NCI-H146 (cell line): ENCODE data around the gene SYTL1.

ENCODE experiments used
- DNase-seq: peaks from one replicate; lab custom pipeline; 2025; lab: John Stamatoyannopoulos, UW

The SYTL1 gene

DNA sequence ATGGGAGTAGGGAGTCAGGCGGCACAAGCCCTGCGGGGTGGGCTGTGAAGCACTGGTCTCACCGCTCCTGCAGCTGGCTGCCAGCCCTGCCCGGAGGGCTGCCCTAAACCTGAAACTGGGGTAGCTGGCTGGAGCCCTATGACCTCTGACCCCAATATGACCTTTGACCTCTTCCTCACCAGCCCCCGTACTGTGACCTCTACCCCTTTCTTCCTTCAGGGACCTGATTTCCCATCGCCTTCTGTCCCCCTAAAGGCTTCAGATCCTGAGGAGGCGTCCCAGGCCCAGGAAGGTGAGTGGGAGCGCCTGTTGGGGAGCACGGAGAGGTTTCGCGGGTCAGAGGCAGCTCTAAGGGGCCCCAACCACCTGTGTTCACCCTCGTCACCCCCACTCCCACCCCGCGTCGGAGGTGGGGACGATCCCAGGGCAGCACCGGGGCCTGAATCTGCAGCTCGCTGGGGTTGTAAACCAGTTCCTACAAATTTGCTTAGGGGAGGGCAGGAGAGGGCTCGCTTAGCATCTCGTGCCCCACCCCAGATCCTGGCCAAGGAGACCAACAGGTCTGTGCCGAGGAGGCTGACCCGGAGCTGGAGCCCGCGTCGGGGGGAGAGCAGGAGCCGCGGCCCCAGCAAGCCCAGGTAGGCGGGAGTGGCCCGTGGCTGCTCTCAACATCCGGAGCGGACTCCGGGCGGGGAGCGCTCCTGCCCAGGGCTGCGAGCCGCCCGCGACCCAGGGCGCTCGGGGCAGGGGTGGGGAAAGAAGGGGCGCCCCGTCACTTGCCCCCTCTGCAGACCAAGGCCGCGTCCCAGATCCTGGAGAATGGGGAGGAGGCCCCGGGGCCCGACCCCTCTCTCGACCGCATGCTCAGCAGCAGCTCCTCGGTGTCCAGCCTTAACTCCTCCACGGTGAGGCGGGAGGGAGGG is 7.3 kb downstream of the SYTL1 start:
- DNase-seq: peak; percentile 75

DNA sequence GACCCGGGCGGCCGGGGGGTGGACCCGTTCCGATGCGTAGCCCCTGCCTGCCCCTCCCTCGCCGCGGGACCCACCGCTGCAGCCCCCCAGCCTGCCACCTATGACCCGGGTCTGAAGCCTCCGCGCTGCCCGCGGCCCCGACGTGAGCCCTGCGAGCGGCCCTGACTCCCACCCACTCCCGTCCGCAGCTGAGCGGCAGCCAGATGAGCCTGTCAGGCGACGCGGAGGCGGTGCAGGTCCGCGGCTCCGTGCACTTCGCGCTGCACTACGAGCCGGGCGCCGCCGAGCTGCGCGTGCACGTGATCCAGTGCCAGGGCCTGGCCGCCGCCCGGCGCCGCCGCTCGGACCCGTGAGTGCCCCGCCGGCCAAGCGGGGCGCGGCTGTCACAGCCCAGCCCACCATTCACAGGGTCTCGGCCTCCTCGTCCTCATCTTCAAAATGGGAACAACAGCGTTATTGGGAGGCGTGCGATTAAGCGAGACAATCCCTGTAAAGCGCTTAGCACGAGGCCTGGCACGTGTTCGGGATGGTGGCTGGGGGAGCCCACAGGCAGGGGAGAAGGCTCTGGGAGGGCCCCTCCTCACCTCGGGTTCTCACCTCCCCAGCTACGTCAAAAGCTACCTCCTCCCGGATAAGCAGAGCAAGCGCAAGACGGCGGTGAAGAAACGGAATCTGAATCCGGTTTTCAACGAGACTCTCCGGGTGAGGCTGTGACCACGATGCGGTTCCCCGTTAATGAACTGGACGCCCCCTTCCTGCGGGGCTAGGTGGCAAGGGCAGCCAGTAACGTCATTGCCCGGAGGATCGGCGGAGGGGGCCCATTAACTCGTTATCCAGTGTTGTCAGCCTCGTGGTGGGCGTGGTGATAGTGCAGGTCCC is 8.2 kb downstream of the SYTL1 start:
- DNase-seq: peak; percentile 64

DNA sequence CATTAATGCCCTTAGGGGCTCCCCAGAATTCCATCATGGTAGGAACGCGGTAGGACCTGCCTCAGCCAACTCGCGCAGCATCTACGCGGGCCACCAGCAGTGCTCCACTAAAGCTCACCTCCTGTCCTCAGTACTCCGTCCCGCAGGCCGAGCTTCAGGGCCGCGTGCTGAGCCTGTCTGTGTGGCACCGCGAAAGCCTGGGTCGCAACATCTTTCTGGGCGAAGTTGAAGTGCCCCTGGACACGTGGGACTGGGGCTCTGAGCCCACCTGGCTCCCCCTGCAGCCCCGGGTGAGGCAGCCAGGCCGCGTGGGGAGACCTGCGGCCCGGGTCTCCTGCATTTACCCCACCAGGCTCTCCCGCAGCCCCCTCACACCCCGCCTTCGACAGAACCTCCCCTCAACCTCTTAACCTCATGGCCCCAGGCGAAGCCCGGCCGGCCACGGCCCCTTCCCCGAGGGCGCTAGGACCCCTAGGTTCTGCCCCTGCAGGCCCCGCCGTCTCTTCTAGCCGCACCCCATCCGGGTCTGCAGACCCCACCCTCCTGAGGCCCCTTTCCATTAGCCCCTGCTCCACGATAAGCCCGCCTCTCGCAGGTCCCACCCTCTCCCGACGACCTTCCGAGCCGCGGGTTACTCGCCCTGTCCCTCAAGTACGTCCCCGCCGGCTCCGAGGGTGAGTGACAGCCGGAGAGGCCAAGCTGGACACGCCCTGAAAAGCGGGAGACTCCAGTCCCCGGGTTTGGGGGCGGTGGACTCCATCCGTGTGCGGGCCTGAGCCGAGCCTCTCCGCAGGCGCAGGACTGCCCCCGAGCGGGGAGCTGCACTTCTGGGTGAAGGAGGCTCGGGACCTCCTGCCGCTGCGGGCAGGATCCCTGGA is 9.1 kb downstream of the SYTL1 start:
- DNase-seq: no peak

DNA sequence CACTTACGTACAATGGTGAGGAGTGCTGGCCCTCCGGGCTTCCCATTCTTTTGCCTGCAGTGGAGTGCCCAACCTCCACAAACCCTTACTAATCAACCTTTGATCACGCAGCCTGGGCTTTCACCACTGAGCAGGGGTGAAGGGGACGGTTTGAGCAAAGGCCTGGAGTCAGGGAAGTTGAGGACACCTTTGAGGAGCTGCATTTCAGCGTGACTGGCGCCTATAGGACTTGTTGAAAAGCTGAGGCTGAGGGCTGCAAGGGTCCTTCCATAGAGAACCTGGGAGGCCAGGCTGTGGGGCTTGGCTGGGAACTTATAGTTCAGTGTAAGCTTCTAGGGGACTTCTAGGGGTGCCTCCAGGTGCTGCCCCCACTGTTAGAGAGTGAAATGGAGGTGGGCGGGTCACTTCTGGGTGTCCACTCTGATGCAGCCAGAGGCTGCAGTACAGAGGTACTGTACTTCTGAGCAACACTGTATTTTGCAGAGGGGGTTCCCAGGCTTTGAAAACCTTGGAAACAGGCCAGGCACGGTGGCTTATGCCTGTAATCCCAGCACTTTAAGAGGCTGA is 9.8 kb downstream of the SYTL1 start:
- no peak for DNase-seq

DNA sequence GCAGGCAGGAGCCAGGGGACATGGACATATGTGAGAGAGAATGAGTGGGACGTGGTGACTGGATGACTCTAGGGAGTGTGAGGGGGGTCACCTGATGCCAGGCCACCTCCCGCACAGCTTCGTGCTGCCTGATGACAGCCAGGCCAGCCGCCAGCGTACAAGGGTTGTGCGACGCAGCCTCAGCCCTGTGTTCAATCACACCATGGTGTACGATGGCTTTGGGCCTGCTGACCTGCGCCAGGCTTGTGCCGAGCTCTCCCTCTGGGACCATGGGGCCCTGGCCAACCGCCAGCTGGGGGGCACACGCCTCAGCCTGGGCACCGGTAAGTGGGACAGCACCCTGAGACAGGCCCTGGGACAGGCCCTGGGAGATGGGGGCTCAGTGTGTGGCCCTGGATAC is 11.3 kb downstream of the SYTL1 start:
- DNase-seq: no peak

DNA sequence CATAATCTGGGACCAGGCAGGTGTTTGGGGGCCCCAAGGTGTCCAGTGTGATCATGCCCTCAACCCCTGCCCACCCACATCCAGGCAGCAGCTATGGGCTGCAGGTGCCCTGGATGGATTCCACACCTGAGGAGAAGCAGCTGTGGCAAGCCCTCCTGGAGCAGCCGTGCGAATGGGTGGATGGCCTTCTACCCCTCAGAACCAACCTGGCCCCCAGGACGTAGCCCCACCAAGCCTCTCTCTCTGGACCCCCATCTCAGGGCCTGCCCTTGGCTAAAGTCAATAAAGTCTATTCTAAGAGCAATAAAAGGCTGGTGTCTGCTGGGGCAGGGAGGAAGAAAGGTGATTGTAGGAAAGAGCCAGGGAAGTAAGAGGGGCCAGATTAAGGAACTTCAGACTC is 11.8 kb downstream of the SYTL1 start:
- no peak for DNase-seq

DNA sequence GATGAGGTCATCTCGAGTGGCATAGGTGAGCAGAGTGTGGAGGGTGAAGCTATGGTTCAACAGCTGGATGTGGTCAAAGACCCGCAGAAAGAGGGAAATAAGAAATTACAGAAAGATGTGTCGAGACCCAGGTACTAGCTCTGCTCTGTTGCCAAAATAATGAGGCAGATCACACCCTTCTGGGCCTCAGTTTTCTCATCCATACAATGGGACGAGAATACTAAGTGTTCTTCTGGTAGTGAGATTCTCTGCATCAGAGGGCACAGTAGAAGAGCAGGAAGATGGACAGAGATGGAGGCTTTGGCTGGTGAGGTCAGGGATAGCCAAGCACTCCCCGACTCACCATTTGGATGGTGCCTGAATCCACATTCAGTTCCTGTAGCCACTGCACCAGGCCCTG is 13.9 kb downstream of the SYTL1 start:
- DNase-seq: no peak

DNA sequence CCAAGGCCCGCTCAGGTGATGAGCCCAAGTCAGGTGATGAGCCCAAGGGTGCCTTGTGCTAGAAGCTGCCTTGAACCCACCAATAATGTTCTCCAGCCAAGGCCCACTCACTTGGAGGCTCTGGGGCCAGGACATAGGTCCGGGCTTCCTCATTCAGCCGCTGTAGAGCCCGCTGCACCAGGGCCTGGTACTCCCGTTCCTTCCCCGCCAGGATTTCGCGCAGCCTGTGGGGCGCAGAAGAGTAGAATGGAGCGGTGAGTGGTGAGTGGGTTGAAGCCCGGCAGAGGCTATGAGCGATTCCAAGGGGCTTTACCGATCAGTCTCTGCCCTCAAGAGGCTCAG is 14.4 kb downstream of the SYTL1 start:
- DNase-seq: no peak

DNA sequence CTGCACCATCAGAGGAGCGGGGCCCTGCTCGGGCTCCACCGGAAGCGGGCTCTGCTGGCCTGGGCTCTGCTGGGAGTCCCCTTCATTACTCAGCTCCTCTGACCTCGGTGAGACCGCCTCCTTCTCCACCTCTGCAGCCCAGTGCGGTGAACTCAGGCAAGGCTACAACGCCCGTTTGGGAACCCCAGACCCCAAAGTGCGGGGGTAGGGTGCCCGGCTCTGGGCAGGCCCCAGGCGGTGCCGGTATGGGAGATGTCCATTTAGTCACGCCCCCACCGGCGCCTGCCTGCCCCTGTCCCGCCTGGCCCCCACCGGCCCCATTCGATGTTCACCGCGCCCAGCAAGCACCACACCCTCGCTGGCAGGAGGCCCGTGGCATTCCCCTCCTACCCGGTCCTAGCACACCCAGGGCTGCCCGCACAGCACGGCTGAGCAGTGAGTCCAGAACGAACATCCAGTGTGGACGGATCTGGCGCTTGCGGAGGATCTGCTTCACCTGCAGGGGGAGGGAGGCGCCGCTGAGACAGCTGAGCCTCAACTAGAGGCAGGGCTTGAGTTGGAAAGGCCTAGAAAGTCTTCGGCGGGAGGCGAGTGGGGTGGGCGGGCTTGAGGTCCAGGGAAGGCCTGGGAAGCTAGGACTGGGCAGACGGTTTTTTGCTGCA is 14.9 kb downstream of the SYTL1 start:
- DNase-seq: no peak

DNA sequence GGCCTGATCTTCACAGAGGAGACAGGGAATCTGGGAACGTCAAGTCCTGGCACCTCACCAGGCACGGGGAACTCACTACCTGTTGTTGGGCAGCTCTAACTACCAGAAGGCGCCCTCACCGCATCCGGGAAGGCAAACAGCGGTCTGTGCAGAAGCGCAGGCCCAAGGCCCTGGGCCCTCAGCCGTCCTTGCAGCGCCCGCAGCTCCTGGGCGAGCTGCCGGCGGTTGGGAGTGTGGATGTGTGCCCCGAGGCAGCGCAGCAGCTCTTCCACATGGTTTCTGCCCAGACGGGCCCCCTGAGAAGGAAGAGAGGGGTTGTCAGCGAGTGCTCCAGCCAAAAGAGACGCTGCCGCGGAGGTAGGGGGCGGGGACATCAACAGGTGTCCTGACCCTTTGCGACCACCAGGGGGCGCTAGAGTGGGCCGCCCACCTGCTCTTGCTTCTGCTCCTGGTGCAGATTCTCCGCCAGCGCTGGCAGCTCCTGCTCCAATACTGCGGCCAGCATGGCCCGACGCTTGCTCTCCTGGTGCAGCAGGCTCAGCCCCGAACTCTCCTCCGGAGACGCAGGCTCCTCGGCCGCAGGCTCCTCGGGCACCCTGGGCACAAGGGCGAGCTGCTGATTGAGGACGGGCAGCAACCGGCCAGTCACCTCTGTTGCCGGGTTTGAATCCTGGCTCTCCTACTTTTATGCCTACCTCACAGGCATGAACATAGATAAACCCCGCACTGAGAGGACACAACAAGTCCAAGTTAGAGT is 15.6 kb downstream of the SYTL1 start:
- peak; percentile 29 for DNase-seq

DNA sequence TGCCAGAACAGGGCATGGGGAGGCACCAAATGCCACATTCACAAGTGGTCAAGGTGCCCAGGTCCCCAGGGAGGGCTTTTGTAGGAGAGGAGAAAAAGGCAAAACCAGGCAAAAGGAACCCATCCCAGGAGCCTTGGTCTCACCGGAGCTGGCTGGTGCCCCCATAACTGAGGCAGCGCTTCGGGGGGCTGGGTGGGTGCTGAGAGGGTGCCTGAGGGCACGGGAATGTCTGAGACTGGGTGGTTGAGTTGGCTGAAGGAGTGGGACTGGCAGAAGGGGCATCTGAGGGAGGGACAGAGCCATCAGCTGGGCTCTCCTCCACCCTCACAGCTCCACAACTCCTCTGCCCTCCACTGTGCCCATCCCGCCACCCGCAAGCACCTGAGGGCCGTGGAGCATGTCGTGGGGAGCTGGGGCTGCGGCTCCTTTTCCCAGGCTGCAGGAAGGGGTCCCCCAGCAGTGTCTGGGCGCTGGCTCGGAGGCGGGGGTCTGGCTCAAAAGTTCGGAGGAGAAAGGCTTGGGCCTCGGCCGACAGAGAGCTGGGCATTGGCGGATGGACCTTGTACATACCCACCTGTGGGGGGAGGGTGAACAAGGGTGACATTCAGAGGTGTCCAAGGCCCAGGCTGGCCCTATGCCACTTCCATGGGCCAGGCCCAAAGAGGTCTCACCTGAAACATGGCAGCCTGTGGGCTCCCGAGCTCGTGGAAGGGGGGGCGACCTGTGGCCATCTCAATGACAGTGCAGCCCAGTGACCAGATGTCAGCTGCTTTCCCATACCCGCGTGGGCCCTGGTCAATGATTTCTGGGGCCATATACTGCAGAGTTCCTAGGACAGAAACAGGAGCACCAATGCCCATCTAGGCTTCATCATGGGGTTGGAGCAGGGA is 16.5 kb downstream of the SYTL1 start:
- DNase-seq: no peak

DNA sequence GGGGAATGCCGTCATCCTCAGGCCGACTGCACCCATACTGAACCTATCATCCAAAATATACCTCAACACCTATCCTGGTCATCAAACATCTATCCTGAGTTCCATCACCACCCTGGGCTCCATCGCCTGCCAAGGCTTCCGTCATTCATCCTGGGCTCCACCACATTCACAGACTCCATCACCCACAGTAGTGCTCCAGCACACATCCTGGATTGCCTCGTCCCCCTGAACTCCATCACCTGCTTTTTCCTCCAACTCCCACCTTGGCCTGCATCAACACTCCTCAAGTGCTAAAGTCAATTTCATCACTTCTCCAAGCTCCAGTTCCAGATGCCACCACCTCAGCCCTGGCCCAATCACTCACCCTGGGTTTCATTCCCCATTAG is 17.1 kb downstream of the SYTL1 start:
- no peak for DNase-seq

DNA sequence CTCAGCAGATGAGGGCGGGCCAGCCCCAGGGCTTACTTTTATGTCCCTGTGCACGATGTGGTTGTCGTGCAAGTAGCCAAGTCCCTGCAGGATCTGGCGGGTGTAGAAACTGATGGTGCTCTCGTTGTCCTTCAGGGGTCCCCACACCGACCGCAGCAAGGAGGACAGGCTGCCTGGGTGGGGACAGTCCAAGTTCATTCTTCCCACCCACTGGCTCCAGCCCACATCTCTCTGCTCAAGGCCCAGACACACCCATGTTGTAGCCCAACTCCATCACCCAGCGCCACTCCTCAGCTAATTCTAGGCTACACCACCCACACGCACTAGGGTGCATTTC is 18.0 kb downstream of the SYTL1 start:
- no peak for DNase-seq

DNA sequence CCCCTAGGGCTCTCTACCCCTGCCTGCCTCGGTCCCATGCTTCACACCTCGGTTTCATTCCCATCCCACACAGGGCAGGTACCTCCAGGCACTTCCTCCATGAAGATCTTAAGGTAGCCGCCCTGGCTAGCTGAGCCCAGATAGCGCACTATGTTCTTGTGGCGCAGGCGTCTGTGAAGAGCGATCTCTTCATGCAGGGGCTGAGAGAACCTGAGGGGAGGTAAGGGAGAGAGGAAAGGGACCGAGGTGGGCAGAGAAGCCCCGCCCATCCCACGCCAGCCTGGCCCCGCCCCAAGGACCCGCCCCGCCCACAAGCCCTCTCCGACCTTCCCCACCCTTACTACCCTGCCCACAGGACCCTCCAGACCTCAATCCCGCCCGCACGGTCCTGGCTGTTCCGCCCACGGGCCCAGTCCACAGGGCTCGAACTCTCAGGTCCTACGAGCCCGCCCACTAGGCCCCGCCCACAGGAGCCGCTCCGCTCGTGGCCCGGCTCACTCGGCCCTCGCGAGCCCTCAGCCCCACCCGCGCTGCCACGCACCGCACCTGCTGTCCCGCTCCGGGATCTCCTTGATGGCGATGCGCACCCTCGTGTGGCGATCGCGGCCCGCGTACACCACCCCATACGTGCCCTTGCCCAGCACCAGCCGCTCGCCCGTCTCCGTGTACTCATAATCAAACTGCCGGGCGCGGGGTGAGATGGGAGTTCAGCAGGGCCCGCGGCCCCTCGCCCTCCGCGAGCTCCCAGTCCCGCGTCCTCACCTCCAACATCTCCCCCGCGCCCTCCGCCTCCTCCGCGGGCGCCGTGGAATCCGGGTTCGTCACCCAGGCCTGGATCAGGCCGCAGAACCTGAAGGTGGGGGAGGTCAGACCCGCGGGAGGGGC is 18.6 kb downstream of the SYTL1 start:
- no peak for DNase-seq

DNA sequence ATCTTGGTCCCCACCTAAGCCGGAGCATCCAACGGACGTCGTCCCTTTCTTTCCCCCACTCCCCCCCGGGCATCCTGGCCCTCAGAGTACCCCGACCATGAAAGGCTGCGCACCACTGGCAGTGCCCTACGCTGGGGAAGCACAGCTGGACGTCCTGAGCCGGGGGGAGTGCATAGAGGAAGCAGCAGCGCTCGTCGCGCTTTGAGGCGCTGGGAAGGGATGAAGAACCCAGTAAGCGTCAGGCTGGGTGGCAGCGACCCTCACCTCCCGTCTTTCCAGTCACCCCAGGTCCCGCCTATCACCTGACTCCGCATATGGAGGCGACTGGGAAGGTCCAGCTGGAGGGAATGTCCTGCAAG is 19.2 kb downstream of the SYTL1 start:
- DNase-seq: no peak

DNA sequence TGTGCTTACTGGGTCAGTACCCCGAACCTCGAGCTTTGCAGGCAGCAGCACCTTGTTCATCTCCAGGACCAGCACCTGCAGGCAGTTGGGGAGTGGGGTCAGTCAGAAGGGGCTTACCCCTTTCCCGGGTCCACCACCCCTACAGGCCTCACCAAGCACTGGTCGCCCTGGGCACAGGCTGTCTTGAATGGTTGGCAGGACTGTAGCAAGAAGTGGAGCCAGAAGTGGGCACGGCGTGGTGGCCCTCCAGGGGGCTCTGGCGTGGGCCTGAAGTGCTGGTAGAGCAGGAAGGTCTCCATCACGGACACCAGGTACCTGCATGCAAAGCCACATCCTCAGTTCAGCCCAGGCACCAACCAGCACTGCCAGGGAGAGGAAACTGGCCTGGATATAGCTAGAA is 19.7 kb downstream of the SYTL1 start:
- DNase-seq: no peak

DNA sequence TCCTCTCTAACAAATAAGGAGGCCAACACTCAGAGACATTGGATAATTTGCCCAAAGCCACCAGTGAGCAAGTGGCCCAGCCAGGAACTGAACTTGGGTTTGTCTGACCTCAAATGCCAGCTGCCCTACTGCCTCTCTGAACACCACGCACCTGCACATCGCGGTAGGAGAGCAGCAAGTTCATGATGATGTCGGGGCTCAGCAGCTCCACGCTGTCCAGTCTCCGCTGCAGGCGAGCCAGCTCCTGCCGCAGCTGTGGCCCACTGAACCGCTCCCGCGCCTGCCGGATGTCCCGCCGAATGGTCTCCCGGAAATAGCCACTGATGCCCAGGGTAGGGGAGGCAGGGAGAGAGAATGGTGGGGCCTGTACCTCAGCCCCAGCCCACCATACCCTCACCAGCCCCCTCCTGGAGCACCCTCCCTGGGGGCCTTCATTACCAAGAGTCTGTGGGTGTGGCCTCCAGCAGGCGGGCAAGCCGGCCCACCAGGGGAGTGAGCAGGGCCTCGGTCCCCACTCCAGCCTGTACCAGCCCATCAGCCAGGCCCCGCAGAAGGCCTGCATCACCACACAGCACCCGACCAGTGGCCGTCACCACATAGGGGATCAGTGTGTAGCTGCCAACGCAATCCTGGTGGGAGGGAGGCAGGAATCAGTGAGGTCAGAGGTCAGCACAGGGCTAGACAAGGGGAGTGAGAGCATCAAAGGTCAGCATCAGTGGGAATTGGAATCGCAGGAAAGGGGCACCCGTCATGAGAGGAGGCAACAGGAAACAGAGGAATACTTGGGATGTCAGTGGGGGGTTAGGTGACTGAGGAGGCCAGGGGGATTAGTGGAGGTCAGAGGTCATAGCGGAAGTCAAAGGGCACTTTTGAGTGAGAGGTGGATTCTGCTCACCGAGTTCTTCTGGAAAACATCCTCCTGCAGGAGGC is 22.2 kb downstream of the SYTL1 start:
- no peak for DNase-seq
